Right renal cortex interstitium (tissue), 3 donors: Measurements from ENCODE around the gene CD44. TPM values are rescaled to one million over a fixed set of nuclear protein-coding genes. Genes with fewer than 3 reads are reported as not detected.
"Not testable (repeated sequence)": the region's sequence is repeated elsewhere in the genome, so short reads cannot be mapped to it uniquely, and the experiment has no call there.

Source experiments
- DNase-seq, 3 donors: peaks; one replicate each; pipeline ENCODE4 v3.0.0-alpha.2; 2013; ENCODE audit warnings: low read depth in 3 of 3, low spot score in 2 of 3
- polyA plus RNA-seq, 3 donors: library from polyadenylated mRNA; unstranded; fragments of 120-200 nt; gene quantifications; one replicate each; pipeline ENCODE4 v1.2.1, GENCODE V29; 2013; ENCODE audit not compliant: insufficient read length in 3 of 3

Gene CD44
- polyA plus RNA-seq, 3 donors = 11.9 to 13.9 (median 13.8) TPM

DNA sequence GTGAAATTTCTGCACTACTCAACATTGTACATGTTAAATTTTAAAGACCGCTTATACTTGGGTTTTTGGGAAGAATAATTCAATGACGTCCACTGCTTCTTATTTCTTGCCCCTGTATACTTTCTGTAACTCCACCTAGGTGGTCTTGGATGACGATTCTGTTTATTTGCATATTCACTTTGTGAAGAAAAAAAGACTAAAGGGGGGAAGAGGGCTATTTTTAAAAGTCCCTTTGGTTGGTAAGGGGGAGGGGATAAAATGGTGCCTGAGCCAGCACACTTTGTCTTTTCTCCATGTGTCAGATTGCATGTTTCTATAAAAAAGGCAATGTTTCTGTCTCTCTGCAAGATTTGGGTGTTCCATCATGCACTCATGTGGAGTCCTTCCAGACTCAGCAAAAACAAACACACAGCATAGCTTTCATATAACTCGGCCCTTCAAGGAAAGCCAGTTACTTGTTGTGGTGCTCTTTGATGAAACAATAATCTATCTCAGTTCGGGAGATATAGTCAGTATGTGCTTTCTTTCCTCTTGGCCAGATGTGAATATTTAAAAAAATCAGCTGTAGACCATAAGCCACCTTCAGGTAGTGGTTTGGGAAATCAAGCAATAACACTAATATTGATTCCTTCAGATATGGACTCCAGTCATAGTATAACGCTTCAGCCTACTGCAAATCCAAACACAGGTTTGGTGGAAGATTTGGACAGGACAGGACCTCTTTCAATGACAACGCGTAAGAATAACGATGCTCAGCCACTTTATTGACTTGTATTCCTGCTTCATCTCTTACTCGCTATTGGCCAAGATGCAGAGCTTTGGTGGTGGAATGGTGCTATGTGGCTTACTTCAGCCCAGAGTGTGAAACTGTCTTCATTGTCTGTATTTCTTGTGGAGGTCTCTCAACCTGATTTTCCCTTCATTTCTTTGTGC, 68.8 kb downstream of the CD44 start:
- no peak for DNase-seq

DNA sequence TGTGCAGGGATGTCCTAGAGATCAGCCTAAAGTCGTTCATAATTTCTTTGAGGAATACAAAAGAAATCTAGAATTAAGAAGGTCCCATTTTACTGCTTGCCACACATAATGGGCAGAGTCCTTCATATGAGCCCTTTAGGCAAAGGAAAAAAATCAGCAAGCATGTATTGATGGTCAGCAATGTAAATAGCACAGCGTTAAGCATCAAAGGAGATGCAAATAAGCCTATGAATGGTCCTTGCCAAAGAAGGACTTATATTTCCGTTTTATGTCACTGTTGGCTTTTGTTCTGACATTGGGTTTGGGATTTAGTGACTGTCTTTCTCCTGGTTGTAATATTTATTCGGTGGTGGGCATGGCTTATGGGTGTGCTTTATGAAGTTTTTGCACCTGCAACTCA, 69.8 kb downstream of the CD44 start:
- no peak for DNase-seq

DNA sequence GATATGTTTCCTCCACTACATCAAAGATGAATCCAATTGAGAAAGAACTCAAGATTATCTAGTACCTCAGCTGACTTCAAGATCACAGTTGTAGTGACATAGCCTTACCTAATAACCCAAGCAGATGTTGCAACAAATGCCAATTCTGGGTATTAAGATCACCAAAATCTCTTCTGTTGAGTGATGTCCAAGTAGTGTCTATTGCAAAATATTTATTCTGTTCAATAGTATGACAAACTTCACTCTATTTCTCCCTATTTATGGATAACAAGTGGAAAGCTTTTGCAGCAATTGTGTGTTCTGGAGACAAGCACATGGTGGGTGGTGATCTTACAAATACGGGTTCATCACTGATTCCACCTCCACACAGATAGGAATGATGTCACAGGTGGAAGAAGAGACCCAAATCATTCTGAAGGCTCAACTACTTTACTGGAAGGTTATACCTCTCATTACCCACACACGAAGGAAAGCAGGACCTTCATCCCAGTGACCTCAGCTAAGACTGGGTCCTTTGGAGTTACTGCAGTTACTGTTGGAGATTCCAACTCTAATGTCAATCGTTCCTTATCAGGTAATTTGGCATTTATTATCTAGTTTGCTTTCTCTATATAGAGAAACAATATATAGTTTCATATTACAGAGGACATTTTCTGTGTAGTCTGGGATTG, 72.0 kb downstream of the CD44 start:
- no peak for DNase-seq

DNA sequence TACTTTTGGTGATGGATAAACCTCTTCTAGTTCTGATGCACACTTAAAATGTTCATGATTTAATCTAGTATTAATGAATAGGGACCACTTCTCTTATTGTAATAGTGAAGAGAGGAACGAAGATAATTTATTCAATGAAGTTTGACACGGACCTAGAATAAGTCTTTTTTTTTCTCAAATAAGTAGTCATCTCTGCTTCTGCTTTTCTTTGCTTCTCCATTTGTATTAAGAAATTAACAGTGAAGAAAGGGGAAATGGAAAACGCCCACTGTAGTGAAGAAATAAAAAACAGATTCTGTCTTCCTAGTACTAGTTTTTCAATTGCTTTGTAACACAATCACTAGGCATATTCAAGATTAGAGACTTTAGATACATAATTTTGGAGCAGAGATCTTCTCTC, 73.0 kb downstream of the CD44 start:
- no peak for DNase-seq

DNA sequence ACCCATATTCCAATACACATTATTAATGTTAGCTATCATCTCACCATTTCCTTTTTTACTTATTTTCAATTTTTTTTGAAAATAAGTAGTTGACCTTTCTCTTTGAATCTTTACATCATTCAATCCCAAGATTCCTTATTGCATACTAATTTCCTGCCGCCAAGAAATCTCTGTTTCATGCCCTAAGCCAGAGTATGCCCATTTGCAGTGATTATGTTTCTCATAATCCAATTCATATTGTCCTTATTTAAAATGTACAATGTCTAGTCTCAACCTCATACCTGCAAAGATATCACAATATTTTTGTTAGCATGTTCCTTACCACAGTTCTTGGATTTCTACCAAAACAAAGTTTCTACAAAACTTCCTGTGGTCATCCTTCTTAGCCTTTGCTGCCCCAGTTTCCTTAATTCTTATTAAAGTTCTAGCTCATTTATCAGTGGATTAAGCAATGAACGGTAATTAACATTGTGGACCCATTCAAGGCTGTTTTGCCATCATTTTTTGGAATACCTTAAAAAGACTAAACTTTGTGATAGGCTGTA, 75.3 kb downstream of the CD44 start:
- DNase-seq = no peak

DNA sequence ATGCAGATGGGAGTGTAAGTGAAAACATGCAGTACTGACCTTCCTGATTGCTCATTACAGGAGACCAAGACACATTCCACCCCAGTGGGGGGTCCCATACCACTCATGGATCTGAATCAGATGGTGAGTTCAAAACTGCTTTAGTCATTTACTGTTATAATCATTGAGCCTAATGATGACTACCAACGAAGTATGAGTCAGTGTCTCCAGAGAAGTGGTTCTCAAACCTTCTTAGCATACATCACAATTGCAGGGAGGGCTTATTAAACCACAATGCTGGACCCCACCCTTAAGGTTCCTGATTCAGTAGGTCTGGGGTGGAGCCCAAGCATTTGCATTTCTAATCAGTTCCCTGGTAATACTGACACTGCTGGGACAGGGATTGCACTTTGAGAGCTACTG, 75.8 kb downstream of the CD44 start:
- no peak for DNase-seq

DNA sequence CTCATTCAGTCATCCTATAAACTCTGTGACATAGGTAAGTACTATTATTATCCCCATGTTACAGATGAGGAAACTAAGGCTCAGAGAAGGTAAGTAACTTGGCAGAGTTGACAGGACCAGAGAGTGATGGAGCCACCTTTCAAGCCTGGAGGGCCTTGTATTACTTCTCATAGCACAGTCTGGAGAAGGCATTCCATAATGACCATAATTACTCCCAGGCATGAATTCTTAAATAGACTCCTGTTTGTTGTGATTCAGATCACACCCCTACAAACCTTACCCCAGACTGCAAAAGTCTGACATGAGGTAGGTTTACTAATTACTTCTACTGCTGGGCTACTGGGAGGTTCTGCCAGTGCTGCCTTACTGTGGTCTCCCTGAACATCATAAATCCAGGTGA, 77.0 kb downstream of the CD44 start:
- no peak for DNase-seq

DNA sequence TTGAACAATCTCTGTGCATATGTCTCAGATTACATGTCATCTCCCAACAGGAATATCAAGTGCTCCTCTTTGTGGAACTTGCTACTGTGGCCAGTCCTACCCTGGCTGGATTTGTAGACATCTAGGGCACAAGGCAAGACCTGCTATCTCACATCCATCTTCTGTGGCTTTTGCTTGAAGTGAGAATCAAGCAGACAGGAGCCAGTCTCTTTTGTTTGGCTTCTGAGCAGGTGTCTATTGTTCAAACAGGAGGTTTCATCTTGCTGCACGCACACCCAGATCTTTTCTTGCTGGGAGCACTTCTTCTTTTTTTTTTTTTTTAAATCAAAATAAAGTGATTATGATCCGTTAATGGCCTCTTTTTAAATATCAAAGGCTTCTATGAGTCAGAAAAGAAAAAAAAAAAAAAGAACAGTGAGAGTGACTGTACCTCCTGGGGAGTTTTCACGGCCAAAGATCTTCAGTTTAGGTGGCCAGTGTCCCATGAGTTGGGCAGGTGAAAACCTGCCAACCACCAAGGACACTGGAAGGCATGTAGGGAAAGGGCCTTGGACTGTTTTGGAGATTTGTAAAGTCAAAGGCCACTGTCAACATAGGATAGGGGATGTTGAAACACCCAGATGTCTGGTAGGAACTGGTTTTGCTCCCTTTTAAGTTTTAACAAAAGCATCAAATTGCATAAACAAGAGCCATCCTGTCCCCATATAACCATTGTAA, 78.1 kb downstream of the CD44 start:
- DNase-seq = no peak

DNA sequence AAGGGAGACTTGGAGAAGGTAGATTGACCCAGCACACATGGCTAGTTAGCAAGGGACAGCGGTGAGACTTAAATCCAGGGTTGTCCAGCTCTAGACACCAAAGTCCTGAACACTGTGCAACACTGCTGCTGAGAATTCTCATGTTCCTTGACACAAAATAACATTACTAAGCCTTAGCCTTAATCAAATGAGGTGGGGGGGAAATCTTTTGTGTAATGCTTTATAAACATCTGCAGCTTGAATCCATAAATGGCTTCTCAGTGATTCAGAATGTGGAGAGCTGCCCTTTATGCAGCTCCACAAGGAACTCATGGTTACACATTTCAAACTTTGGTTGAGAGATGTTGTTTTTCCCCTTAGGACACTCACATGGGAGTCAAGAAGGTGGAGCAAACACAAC, 80.0 kb downstream of the CD44 start:
- DNase-seq = no peak

DNA sequence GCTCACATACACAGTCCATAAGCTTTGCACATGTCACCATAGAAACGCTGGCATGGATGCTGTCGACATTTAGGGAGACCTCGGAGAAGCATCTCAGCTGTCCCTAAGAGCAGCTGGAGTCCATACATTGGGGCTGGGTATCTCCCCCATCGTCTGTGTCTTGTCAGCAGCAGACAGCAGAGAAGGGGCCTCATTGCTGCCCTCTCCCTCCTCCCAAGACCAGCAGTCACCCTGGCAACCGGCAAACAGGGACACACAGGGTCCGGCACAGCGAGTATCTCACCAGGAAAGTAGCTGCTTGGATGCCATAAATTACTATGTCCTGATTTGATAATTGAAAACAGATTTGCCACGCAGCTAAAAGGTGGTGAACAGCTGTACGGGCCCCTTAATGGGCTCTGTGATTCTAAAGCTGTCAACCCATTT, 84.4 kb downstream of the CD44 start:
- peak; percentile 56 to 66 (median 63) for DNase-seq

DNA sequence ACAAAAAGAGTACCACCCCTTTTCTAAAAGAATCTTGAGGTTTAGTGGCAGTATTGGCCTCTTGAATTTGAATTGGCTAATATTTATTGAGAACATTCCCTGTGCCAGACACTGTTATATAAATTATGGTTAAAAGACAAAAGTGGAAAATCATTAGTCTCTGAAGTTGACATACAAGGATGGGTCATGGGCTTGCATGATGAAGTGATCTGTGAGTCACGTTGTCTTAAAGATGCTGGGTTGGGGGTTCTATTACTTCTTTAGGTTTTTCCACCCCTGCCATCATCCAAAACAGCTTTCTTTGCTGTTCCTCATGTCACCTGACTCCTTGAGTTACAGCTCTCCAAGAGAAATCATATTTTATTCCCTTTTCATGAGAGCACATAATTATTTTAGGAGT, 85.0 kb downstream of the CD44 start:
- no peak for DNase-seq

DNA sequence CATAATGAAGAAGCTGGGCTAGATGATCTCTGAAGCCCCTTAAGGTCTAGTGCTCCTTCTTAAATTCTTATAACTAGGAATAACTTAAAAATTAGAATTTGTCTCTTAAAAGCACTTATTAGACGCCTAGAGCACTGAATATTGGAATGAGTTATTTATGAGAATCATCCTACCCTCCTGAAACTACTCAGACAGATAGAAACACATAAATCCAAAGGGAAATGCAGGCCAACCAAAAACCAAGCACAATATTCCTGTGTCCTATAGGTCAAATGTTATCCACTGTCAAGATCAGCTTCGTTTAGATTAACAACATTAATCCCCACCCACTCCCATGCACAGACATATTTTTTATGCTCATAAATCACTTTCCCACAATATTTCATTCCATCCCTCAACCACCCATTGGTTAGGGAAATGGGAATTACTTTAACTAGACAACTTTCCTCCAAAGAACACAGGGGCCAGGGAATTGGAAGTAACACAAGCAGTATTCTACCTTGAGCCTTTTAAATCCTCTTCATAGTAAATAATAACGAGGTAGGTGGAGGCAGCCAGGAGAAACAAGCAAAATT, 87.1 kb downstream of the CD44 start:
- DNase-seq = no peak

DNA sequence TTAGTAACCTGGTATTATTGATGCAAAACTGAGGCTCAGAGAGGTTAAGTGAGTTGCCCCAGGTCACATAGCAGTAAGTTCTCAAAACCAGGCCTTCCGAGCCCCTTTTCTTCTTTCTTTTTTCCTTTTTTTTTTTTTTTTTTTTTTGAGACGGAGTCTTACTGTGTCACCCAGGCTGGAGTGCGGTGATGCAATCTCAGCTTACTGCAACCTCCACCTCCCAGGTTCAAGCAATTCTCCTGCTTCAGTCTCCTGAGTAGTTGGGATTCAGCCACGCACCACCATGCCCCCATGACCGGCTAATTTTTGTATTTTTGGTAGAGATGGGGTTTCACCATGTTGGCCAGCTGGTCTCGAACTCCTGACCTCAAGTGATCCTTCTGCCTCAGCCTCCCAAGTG, 87.8 kb downstream of the CD44 start:
- DNase-seq = not testable (repeated sequence)

DNA sequence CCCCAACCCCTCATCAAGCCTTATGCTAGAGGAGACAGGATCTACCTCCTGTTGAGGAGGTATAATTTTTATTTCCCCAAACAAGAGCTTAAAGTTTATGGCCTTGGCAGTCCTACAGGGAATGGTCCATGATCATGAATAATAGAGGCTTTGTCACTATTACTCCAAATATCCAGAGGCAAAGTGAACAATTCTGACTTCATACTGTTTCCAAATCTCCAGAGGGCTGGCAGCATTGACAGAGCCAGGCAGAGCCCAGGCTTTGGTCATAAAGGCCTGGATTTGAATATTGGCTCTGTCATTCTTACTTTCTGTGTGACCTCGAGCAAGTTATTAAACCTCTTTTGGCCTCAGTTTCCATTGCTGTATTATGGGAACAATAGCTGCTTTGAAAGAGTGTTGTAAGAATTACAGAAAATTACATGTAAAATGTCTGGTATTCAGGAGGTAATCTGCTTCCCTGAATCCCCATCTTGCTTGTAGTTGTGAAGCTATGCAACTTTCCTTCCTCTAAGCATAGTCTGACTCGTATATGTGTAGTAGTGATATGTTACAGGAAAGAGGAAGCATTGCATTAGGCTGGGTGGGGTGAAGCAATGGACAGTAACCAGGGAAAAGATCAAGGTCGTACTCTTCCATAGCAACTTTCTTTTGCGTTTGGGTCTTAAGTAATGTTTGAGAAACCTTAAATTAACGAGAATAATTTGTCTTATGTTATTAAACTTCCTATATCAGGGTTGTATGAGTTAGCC, 88.8 kb downstream of the CD44 start:
- DNase-seq = no peak

DNA sequence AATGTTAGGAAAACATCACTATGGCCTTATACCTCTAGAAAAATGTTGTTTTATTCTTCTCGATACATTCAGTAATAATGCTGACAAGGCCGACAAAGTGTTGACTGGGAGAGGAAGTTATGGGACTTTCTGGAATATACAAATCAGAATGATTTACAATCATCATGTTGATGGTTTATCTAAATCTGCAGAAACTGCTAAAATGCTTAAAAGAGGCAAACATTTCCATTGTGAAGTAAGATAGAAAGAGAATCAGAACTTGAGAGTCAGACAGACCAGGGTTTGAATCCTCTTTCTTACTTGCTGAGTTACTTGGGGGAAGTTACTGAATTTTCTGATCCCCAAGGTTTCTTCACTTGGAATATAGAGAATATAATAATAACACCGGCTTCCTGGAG, 89.4 kb downstream of the CD44 start:
- DNase-seq = no peak

DNA sequence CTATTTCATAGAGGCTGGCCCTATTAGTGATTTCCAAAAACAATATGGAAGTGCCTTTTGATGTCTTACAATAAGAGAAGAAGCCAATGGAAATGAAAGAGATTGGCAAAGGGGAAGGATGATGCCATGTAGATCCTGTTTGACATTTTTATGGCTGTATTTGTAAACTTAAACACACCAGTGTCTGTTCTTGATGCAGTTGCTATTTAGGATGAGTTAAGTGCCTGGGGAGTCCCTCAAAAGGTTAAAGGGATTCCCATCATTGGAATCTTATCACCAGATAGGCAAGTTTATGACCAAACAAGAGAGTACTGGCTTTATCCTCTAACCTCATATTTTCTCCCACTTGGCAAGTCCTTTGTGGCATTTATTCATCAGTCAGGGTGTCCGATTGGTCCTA, 91.4 kb downstream of the CD44 start:
- DNase-seq = no peak

DNA sequence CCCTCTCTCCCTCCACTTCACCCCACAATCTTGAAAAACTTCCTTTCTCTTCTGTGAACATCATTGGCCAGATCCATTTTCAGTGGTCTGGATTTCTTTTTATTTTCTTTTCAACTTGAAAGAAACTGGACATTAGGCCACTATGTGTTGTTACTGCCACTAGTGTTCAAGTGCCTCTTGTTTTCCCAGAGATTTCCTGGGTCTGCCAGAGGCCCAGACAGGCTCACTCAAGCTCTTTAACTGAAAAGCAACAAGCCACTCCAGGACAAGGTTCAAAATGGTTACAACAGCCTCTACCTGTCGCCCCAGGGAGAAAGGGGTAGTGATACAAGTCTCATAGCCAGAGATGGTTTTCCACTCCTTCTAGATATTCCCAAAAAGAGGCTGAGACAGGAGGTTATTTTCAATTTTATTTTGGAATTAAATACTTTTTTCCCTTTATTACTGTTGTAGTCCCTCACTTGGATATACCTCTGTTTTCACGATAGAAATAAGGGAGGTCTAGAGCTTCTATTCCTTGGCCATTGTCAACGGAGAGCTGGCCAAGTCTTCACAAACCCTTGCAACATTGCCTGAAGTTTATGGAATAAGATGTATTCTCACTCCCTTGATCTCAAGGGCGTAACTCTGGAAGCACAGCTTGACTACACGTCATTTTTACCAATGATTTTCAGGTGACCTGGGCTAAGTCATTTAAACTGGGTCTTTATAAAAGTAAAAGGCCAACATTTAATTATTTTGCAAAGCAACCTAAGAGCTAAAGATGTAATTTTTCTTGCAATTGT, 92.3 kb downstream of the CD44 start:
- DNase-seq = no peak

DNA sequence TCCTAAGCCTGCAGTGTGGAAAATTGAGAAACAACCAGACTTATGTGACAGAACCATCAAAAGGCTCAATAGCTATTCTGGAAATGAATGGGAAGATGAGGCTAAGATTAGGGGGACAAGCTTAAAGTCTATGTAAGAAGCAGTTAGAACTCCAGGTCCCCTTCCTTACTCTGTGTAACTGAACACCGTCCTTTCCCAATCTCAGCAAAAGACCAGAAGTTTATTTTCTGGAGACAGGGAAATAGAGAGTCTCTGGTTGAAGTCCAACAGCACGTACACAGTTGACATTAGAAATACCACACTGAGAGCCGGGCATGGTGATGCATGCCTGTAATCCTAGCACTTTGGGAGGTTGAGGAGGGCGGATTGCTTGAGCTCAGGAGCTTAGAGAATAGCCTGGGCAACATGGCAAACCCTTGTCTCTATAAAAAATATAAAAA, 93.9 kb downstream of the CD44 start:
- no peak for DNase-seq

DNA sequence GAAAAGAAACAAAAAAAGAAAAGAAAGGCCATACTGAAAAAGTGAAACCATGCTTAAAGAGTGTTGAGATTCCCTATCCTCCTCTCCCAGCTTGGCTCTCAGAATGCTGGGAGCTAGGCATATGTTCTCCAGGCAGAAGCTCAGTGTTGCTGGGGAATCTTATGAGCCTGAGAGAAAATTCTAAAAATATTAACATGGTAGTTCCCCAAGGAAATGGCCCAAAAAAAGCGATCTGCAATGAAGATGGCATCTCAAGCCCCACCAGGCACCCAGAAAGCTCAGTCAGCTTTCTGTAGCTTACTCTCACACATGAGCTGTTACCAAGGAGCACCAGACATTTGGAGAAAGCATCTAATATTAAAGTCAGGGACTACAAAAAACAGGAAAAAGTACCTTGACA, 94.5 kb downstream of the CD44 start:
- DNase-seq = no peak
